ENCODE measurements around the gene DDX41.

The DDX41 gene

DNA sequence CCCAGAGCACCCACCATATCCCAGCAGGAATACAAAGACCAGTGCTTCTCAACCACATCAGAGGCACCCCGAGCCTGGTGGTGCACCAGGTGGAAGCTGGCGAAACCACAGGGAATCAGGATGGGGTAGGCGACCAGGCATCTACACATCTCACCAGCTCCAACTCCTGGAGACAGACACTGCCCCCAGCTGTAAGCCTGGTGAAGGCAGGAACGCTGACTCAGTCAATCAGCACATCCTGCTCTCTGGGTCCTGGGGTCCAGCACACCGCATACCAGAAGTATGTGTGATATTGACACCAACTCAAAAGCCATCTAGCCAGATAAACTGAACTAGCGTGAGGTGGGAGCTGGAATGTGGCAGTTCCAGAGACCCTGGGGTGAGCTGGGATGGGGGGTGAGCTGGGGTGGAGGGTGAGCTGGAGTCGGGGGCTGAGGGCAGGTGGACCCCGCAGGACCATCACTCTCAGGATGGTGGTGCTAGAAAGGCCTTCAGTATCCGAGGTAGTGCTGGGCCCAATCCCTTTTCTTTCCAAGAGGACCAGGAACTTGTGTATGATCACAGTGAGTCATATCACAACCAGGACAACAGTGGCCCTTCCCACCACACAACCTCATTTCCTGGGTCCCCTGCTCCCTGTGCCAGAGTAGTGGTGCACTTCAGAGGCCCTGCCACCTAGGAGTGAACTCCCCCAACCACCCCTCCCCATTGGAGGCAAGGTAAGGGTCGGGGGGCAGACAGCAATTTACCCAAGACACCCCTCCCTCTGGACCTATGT lies 45.8 kb downstream of the DDX41 start:
- DNase-seq (ENCODE audit: low spot score): no peak
- no peak for TF ChIP-seq CTCF (IDR thresholded peaks at IDR 0.05; ENCODE audit: borderline replicate concordance, control extremely low read depth, extremely low read depth, insufficient read depth, missing control alignments)
- in situ Hi-C loops (cut with MboI; ENCODE audit: low sequenced_read_pairs, unreplicated experiment): no loop called here

- no peak for DNase-seq (ENCODE audit: low spot score)
Observed at GRCh38 chr5:177469750-177470525, 46.8 kb downstream of the DDX41 start.

DNA sequence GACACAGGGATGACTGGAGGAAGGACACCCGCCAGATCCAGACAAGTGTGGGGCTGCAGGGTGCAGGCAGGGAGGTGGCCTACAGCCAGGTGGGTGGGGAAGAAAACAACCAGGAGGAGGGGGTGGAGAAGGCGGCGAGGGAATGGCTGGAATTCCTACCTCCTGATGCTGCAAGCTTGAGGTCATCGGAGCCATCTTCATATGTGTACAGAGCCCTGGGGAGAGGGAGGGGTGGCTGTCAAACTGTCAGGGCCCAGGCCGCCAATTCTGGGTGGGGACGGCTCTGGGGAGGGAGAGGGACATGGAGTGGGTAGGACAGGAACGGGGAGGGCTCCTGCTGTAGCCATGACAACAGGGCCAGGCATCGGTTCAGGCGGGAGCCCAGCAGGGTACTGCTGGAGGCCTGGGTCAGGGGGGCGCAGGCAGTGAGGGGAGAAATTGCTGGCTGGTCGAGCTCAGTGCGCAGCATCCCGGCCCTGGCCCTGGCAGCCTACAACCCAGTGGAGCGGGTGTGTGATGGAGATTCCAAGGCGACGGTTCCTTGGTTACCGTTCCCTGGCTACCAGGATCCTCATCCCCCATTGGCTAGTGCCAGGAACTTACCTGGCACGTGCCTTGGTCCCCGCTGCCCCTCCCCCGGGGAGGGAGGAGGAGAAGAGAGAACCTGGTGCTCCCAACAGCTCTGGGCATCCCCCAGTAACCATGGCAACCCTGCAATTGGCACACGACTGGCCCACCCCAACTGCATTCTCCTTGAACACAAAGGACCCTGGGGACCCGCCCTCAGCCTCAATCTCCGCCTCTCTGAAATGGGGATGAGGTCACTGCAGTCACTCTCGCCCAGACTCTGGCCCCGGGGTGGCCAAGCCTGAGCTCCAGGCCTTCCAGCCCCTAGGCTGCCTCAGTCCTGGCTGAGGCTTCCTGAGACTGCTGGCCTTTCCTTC lies 47.8 kb downstream of the DDX41 start:
- DNase-seq (ENCODE audit: low spot score): no peak
- TF ChIP-seq CTCF (IDR thresholded peaks at IDR 0.05; ENCODE audit: borderline replicate concordance, control extremely low read depth, extremely low read depth, insufficient read depth, missing control alignments): no peak
- in situ Hi-C loops (cut with MboI; ENCODE audit: low sequenced_read_pairs, unreplicated experiment): no loop called here

More at GRCh38 chr5:177469750-177470525, 46.8 kb downstream of the DDX41 start:
- TF ChIP-seq CTCF (IDR thresholded peaks at IDR 0.05; ENCODE audit: borderline replicate concordance, control extremely low read depth, extremely low read depth, insufficient read depth, missing control alignments): no peak
- in situ Hi-C loops (cut with MboI; ENCODE audit: low sequenced_read_pairs, unreplicated experiment): no loop called here

DNA sequence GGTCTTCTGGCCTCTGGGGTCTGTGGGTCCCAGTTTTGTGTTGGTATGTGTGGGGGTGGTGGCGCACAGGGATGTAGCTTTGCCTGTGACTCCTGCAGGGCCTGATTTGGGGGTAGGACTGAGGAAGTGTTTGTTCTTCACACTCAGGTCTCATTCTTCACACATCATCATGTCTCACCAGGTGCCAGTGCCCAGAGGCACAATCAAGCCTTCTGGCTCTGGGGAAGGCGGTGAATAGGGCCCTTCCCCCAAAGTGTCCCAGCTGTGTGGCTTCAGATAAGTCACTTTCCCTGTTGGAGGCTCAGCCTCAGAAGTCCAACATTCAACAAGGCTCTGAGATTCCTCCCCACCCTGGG lies 48.5 kb downstream of the DDX41 start:
- no peak for TF ChIP-seq CTCF (IDR thresholded peaks at IDR 0.05; ENCODE audit: borderline replicate concordance, control extremely low read depth, extremely low read depth, insufficient read depth, missing control alignments)
- DNase-seq (ENCODE audit: low spot score): no peak
- in situ Hi-C loops (cut with MboI; ENCODE audit: low sequenced_read_pairs, unreplicated experiment): no loop called here

DNA sequence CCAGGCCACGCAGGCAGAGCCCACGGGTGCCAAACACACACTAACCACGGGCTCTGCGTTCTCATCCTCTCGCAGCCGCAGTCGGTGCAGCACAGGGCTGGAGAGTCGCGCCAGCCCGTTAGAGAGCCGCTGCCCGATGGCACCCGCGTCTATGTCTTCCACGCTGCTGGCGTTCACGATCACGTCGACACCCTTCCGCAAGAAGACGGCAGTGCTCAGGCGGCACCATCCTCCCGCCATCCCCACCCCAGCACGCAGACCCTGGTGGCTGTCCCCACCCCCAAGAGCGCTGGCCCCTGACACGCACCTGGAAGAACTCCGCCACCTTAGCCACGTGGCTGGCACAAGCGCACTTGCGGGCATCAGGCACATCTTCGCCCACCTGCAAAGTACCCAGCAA lies 49.3 kb downstream of the DDX41 start:
- TF ChIP-seq CTCF (IDR thresholded peaks at IDR 0.05; ENCODE audit: borderline replicate concordance, control extremely low read depth, extremely low read depth, insufficient read depth, missing control alignments): no peak
- no peak for DNase-seq (ENCODE audit: low spot score)
- in situ Hi-C loops (cut with MboI; ENCODE audit: low sequenced_read_pairs, unreplicated experiment): no loop called here

DNA sequence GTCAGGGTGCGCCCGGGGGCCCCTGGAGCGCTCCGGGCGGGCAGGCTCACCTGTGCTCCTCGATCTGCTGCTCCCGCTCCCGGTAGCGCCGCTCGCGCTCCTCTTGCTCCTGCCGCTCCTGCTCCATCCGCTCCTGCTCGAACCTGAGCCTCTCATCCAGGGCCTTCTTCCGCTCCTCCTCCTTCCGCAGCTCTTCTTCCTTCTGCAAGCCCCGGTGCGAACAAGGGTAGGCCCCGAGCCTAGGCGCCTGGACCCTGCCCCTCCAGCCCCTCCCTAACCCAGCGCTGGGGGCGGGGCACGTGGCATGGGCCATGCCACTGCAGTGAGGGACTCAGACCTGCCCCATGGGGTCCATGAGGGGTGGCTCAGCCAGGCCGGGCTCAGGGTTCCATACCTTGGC lies 49.9 kb downstream of the DDX41 start:
- no peak for TF ChIP-seq CTCF (IDR thresholded peaks at IDR 0.05; ENCODE audit: borderline replicate concordance, control extremely low read depth, extremely low read depth, insufficient read depth, missing control alignments)
- in situ Hi-C loops (cut with MboI; ENCODE audit: low sequenced_read_pairs, unreplicated experiment): no loop called here
- no peak for DNase-seq (ENCODE audit: low spot score)
